Measurements from ENCODE around the gene ZBTB18.

ZBTB18 gene

GRCh38 chr1:244062156-244062725, 11.2 kb downstream of the ZBTB18 start:
- DNase-seq (ENCODE audit: low read depth, low spot score): no peak

GRCh38 chr1:244063498-244063897, 12.4 kb downstream of the ZBTB18 start:
- no peak for DNase-seq (ENCODE audit: low read depth, low spot score)

- DNase-seq (ENCODE audit: low read depth, low spot score): no peak
Observed at GRCh38 chr1:244064621-244065020, 13.5 kb downstream of the ZBTB18 start.

GRCh38 chr1:244065063-244065793, 14.1 kb downstream of the ZBTB18 start:
- DNase-seq (ENCODE audit: low read depth, low spot score): no peak

DNA sequence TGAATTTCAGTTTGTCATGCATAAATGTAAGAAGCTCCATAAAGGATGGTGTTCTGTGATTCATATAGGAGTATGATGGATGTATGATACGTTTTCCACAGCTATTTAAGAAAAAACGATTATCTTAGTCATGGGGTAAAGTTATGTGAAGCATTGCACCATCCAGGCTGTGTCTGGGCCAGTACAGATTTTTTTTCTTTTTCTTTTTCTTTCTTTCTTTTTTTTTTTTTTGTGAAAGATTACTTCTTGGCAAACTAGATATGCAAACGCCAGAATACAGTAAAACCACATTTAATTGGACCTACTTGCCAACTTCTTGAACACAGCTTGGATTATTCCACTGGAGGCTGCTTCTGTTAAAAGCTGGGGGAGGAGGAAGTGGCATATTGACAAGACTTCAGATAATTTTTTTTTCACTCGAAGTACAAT, 14.9 kb downstream of the ZBTB18 start:
- DNase-seq (ENCODE audit: low read depth, low spot score): no peak

- DNase-seq (ENCODE audit: low read depth, low spot score): no peak
Observed at GRCh38 chr1:244066954-244067716, 16.1 kb downstream of the ZBTB18 start.

GRCh38 chr1:244067893-244068292, 16.8 kb downstream of the ZBTB18 start:
- DNase-seq (ENCODE audit: low read depth, low spot score): no peak

DNA sequence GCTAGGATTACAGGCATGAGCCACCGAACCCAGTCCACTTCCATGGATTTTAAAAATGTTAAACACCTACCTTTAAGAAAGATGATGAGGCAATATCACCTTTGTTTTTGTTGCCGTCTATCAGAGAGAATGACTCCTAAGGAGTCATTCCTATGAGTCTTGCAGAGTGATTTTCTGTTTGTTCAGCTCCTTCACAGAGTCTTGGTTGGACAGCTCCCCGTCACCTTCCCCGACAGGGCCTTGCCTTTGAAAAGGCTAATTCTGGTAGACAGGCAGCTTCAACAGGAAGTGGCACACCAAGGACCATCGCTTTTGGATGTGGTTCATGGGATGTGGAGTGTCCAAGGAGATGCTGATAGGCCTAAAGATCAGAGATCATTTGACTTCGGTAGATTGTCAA, 17.5 kb downstream of the ZBTB18 start:
- DNase-seq (ENCODE audit: low read depth, low spot score): no peak

DNA sequence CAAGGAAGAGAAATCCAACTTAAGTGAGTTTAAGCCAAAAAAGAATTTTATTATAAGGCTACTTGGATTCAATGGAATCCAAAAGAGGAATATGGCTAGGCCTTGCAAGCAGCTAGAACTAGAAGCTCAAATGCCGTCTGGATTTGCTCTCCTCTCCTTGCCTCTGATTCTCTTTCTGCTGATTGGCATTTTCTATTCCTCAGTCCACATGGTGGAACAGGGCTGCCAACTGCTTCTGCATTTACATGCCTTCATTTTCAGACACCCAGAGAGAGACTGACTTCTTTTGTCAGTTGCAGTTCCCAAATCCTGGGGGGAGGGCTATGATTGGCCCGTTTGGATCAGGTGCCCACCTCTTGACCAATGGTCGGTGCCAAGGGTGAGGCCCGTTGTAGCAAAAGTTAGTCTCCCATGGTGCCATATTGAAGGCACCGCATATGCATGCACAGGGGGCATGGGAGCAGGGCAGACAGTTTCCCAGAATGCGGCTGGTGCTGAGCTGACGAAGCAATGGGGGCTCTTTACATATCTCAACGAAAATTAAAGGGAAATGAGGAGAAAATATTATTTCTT, 18.3 kb downstream of the ZBTB18 start:
- DNase-seq (ENCODE audit: low read depth, low spot score): no peak

GRCh38 chr1:244074559-244075171, 23.6 kb downstream of the ZBTB18 start:
- no peak for DNase-seq (ENCODE audit: low read depth, low spot score)

GRCh38 chr1:244075247-244075722, 24.2 kb downstream of the ZBTB18 start:
- DNase-seq (ENCODE audit: low read depth, low spot score): no peak

- DNase-seq (ENCODE audit: low read depth, low spot score): no peak
Observed at GRCh38 chr1:244076740-244077139, 25.7 kb downstream of the ZBTB18 start.

GRCh38 chr1:244077473-244078220, 26.6 kb downstream of the ZBTB18 start:
- no peak for DNase-seq (ENCODE audit: low read depth, low spot score)

GRCh38 chr1:244080343-244080929, 29.4 kb downstream of the ZBTB18 start:
- no peak for DNase-seq (ENCODE audit: low read depth, low spot score)

GRCh38 chr1:244082969-244083368, 31.9 kb downstream of the ZBTB18 start:
- DNase-seq (ENCODE audit: low read depth, low spot score): no peak

- DNase-seq (ENCODE audit: low read depth, low spot score): no peak
Observed at GRCh38 chr1:244083383-244083943, 32.4 kb downstream of the ZBTB18 start.

GRCh38 chr1:244084763-244085162, 33.7 kb downstream of the ZBTB18 start:
- DNase-seq (ENCODE audit: low read depth, low spot score): no peak

- no peak for DNase-seq (ENCODE audit: low read depth, low spot score)
Observed at GRCh38 chr1:244085891-244086290, 34.8 kb downstream of the ZBTB18 start.

DNA sequence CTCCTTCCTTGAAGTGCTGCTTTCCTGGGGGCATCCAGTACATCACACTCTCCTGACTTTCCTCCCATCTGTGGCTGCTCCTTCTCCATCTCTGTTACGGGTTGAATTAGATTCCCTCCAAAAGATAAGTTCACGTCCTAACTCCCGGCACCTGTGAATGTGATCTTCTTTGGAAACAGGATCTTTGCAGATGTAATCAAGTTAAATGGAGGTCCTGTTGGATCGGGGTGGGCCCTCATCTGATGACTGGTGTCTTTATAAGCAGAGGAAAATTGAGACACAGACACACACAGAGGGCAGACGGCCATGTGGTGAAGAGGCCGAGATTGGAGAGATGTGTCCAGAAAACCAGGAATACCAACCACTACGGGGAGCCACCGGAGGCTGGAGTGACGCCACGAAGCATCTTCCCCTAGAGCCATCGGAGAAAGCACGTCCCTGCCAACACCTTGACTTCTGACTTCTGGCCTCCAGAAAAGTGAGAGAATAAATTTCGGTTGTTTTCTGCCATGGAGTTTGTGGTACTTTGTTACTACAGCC, 36.0 kb downstream of the ZBTB18 start:
- no peak for DNase-seq (ENCODE audit: low read depth, low spot score)

GRCh38 chr1:244087611-244088010, 36.5 kb downstream of the ZBTB18 start:
- DNase-seq (ENCODE audit: low read depth, low spot score): no peak
